ENCODE measurements around the gene ANO8.

DNA sequence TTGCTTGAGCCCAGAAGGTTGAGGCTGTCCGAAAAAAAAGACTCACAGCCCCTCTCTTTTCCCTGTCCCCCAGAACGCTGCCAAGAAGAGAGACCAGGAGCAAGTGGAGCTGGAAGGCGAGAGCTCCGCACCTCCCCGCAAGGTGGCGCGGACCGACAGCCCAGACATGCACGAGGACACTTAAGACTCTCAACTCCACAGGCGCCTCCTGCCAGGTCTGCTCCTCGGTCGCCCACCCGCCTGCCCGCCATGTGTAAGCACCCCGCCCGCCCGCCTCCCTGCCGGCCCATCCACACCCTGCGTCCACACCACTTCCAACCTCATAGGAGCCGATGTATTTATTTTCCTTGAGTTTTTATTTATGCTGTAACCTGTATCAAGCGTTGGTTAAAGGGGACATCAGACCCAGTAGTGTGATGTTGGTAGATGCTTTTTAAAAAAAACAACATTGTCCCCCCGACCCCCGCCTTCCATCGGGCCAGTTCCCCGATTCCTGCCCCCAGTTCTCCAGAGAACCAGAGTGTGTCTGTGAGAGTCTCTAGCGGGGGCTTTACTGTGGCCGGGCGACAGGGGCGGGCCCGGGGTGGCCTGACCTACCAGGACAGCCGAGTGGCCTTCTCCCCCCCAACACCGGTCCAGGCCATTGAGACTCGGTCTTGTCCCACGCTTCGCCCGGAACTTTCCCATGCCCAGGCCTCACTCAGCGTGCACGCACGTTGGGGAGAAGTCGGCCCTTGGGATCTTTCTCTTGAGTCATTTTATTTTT is 15.0 kb downstream of the ANO8 start:
- TF ChIP-seq, protein P1, sequence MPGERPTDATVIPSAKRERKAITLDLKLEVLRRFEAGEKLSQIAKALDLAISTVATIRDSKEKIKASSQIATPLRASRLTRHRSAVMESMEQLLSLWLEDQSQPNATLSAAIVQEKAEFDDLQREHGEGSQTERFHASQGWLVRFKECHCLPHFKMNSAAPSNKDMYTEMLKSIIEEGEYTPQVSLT (CRISPR knock-in tag; IDR thresholded peaks at IDR 0.05; ENCODE audit: borderline replicate concordance, low read depth) = no peak
- TF ChIP-seq NRL (CRISPR knock-in tag; IDR thresholded peaks at IDR 0.05; ENCODE audit: borderline replicate concordance) = no peak
- TF ChIP-seq POLR2A (IDR thresholded peaks at IDR 0.05; ENCODE audit: insufficient read depth in 1 of 2, low read depth in 2 of 2, low read length in 2 of 2) = no peak
- TF ChIP-seq, protein P2, sequence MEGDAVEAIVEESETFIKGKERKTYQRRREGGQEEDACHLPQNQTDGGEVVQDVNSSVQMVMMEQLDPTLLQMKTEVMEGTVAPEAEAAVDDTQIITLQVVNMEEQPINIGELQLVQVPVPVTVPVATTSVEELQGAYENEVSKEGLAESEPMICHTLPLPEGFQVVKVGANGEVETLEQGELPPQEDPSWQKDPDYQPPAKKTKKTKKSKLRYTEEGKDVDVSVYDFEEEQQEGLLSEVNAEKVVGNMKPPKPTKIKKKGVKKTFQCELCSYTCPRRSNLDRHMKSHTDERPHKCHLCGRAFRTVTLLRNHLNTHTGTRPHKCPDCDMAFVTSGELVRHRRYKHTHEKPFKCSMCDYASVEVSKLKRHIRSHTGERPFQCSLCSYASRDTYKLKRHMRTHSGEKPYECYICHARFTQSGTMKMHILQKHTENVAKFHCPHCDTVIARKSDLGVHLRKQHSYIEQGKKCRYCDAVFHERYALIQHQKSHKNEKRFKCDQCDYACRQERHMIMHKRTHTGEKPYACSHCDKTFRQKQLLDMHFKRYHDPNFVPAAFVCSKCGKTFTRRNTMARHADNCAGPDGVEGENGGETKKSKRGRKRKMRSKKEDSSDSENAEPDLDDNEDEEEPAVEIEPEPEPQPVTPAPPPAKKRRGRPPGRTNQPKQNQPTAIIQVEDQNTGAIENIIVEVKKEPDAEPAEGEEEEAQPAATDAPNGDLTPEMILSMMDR (CRISPR knock-in tag; IDR thresholded peaks at IDR 0.05) = no peak
- TF ChIP-seq SMAD1 (CRISPR knock-in tag; IDR thresholded peaks at IDR 0.05; ENCODE audit: borderline replicate concordance, low read depth) = no peak
- TF ChIP-seq TRIM24 (CRISPR knock-in tag; IDR thresholded peaks at IDR 0.05) = no peak
- TF ChIP-seq SIN3B (IDR thresholded peaks at IDR 0.05; ENCODE audit: low read length) = no peak
- TF ChIP-seq ZNF431 (CRISPR knock-in tag; IDR thresholded peaks at IDR 0.05; ENCODE audit: borderline replicate concordance, low read depth) = no peak
- no peak for TF ChIP-seq GZF1 (CRISPR knock-in tag; IDR thresholded peaks at IDR 0.05)
- TF ChIP-seq ATF7 (IDR thresholded peaks at IDR 0.05) = no peak
- TF ChIP-seq ATF7 (CRISPR knock-in tag; IDR thresholded peaks at IDR 0.05) = no peak
- TF ChIP-seq, protein P3, sequence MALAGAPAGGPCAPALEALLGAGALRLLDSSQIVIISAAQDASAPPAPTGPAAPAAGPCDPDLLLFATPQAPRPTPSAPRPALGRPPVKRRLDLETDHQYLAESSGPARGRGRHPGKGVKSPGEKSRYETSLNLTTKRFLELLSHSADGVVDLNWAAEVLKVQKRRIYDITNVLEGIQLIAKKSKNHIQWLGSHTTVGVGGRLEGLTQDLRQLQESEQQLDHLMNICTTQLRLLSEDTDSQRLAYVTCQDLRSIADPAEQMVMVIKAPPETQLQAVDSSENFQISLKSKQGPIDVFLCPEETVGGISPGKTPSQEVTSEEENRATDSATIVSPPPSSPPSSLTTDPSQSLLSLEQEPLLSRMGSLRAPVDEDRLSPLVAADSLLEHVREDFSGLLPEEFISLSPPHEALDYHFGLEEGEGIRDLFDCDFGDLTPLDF (CRISPR knock-in tag; IDR thresholded peaks at IDR 0.05) = no peak
